Stromal cell of bone marrow (primary cell): ENCODE data around the gene CFAP77.

Experiments
- DNase-seq: peaks from one replicate; pipeline ENCODE4 v3.0.0-alpha.2; 2012; ENCODE audit warnings: low read depth

The CFAP77 gene

GRCh38 chr9:132597073-132597775 lies 187.2 kb downstream of the CFAP77 start:
- DNase-seq = no peak

DNA sequence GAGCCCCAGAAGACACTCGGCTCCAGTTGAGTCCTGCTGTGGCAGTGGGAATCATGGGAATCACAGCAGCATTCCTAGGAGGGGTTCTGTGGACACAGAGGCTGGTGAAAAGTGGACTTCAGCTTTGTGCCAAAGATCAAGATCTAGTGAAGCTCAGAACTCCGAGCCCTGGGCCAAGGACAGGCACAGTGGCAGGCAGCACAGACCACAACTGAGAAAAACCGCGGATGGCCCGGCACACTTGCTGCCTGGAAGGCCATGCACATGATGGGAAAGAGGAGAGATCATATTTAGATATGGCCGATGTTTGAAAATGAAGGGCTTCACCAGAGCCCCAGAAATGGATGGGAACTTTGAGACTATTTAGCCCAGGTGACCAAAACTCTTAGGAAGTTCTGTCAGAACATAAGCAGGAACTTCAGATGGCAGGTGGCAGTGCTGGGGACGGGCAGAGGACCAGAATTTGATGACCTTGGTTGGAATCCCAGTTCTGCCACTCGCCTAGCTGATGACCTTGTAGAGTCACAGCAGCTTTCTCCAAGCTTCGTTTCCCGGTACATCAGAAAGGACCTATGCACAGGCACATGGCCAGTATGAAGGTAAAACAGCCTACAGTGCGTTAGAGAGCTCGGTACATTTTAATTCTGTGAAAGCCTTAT lies 190.4 kb downstream of the CFAP77 start:
- DNase-seq = no peak

DNA sequence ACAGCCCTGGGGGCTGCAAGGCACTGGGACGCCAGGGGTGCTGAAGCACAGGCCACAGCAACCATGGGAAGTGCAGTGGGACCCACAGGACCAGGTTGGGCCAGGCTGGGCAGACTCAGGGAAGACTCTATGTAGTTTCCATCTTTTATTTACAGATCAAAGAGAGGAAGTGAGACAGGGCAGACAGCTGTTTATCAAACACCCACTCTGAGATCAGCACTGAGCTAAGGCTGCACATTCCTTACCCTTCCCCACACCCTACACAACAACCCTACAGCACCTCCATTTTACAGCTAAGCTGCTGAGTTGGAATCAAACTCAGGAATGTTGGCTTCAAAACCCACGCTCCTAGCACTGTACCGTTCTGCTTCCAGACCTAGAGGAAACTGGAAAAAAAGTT lies 192.2 kb downstream of the CFAP77 start:
- DNase-seq = no peak

GRCh38 chr9:132605387-132605786 lies 195.4 kb downstream of the CFAP77 start:
- DNase-seq = no peak

- no peak for DNase-seq
Observed at GRCh38 chr9:132606066-132606465, 196.1 kb downstream of the CFAP77 start.

GRCh38 chr9:132609184-132609583 lies 199.2 kb downstream of the CFAP77 start:
- no peak for DNase-seq

GRCh38 chr9:132609829-132610228 lies 199.8 kb downstream of the CFAP77 start:
- peak; percentile 80 for DNase-seq

GRCh38 chr9:132610661-132611060 lies 200.7 kb downstream of the CFAP77 start:
- DNase-seq = no peak

GRCh38 chr9:132614324-132614723 lies 204.3 kb downstream of the CFAP77 start:
- no peak for DNase-seq

DNA sequence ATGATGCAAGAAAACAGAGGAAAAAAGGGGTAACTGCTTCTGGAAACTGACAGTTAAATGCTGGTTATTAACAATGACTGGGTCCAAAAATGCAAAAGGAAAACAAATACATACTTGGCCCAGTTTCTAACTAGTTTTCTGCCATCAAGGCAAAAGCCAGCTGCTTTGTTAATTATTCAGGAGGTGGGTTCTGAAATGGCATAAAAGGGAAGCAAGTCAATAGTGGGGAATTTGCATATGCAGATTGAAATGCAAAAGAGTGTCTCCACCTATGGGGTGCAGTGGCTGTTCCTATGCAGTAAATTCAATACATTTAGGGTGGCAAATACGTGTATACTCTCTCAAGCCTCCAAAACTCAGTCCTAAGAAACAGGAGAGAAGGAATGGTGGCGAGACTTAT lies 205.8 kb downstream of the CFAP77 start:
- no peak for DNase-seq

- DNase-seq = no peak
Observed at GRCh38 chr9:132616725-132617124, 206.7 kb downstream of the CFAP77 start.

DNA sequence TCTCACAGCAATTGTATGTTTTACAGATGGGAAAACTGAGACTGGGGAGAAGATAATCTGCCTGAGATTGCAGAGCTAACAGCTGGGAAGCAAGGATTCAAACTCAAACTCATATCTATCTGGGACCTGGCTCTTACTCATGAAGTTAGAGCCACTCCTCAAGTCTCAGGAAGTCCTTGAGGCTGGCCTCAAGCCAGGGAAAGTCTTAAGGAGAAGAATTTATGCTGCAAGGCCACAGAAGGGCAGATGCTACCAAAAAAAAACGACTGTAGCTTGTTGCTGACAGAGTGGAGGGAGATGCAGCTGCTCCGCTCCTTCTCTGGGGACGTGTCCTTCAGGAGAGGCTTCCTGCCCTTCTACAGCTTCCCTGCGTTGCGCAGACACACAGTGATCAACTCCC lies 212.1 kb downstream of the CFAP77 start:
- DNase-seq = no peak
